GM12891 (cell line): ENCODE measurements around the gene ZC3H18.

Source experiments
- DNase-seq: peaks from one replicate; pipeline ENCODE4 v3.0.0; 2011; ENCODE audit warnings: low spot score; ENCODE audit not compliant: insufficient read length
- FAIRE-seq: peaks from 2 replicates; lab custom pipeline; 2011; peaks lifted over from hg19 to GRCh38; lab: Jason Lieb, UNC
- PAX5 ChIP-seq: IDR thresholded peaks from 2 replicates; pipeline ENCODE4 v1.6.1; 2011; ENCODE audit warnings: low read length, moderate library complexity, mild to moderate bottlenecking; ENCODE audit not compliant: insufficient read depth, severe bottlenecking
- POLR2A ChIP-seq: IDR thresholded peaks from 2 replicates; pipeline ENCODE4 v1.6.1; 2011; ENCODE audit warnings: low read depth, low read length, control low read depth
- POLR2AphosphoS5 ChIP-seq: IDR thresholded peaks from 2 replicates; pipeline ENCODE4 v1.6.1; 2011; ENCODE audit warnings: low read depth, low read length, control low read depth
- POU2F2 ChIP-seq: IDR thresholded peaks from 2 replicates; pipeline ENCODE4 v1.6.1; 2011; ENCODE audit warnings: low read depth, mild to moderate bottlenecking, control low read depth, low read length, moderate library complexity
- SPI1 ChIP-seq: IDR thresholded peaks from 2 replicates; pipeline ENCODE4 v1.6.1; 2011; ENCODE audit warnings: low read depth, low read length, control low read depth
- TAF1 ChIP-seq: IDR thresholded peaks from 2 replicates; pipeline ENCODE4 v1.6.1; 2011; ENCODE audit warnings: low read depth, low read length, control low read depth

Gene ZC3H18

DNA sequence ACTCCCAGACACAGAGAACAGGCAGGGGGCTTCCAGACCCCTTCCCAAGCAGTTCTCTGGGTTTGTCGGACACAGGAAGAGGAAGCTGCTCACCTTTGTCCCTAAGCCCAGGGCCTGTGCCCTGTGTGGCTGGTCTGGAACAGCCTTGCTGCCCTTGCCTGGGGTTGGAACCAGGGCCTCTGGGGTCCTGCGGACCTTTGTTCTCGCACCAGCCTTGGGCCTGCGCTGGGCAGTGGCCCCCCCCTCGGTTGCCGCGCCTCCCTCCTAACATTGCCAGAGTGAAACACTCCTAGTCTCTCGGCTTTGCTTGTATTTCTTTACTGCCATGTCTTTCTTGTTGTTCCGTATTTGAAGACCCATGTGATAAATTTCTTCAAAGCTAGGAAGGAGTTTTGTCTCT is 59.6 kb downstream of the ZC3H18 start:
- no peak for FAIRE-seq
- DNase-seq = no peak
- TF ChIP-seq POLR2AphosphoS5 (no peak), SPI1 (no peak), POU2F2 (no peak), POLR2A (no peak), TAF1 (no peak), PAX5 (no peak)

GRCh38 chr16:88630433-88630832 is 60.2 kb downstream of the ZC3H18 start:
- DNase-seq (no peak), FAIRE-seq (no peak)
- no peak for TF ChIP-seq SPI1

DNA sequence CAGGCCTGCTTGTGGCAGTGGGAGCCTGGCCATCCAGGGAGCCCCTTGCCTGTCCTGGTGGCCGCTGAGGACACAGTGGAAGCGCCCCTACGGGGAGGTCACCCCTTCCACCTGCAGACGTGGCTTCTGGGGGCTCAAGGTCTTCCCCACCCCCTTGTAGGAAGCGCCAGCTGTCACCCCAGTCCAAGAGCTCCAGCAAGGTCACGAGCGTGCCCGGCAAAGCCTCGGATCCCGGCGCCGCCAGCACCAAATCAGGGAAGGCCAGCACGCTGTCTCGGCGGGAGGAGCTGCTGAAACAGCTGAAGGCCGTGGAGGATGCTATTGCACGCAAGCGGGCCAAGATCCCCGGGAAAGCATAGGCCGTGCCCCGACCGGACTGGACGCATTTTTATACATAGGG is 60.7 kb downstream of the ZC3H18 start:
- TF ChIP-seq POU2F2 (no peak), TAF1 (no peak), PAX5 (no peak), SPI1 (no peak), POLR2A (no peak), POLR2AphosphoS5 (no peak)
- FAIRE-seq (no peak), DNase-seq (no peak)

- no peak for DNase-seq
- FAIRE-seq = no peak
- TF ChIP-seq POU2F2 (no peak), POLR2AphosphoS5 (no peak), TAF1 (no peak)
These were observed 61.2 kb downstream of the ZC3H18 start for GRCh38 chr16:88631384-88631783.

DNA sequence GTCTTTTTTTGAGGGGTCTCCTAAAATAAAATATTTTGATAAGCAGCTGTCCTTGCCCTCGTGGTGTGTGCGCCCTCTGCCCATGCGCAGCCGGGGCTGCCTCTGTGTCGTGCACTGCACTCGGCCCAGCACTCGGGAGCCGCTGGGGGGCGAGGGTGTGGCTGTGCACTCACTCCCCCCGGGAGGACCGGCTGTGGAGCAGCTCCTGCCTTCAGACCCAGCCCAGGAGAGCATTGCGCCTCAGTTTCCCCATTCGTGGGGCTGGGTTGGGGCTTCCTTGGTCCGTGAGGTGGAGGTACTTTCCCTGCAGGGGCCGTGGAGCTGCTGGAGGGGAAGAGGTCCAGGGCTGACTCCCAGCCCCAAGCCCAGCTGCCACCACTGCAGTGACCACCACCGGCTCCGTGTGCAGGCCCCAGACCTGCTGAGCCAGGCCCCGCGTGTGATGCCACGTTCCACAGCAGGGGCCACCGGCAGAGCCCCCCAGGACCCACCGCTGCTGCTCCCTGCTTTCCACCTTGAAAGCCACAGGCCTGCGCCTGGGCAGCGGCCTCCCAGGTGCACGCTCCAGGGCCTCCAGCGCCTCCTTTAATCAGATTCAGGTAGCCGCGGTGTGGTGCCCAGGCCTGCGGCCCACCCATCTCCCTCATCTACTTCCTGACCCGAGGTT is 61.9 kb downstream of the ZC3H18 start:
- TF ChIP-seq PAX5 (no peak), POU2F2 (no peak), SPI1 (no peak), POLR2AphosphoS5 (no peak), POLR2A (no peak), TAF1 (no peak)
- DNase-seq (no peak), FAIRE-seq (no peak)

DNA sequence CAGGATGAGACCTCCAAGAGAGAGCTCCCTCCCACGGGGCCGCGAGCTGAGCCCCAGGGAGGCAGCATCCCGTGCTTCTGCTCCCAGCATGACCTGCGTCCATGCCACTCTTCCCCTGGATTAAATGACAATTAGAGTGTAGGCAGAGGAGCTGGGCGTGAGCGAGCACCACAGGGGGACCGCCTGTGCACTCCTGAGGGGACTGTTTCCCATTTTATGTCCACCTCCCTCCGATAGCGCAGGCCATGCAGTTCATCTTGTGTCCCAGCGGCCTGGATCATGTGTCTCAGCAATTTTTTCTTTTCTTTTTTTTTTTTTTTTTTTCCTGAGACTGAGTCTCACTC is 62.4 kb downstream of the ZC3H18 start:
- no peak for FAIRE-seq
- DNase-seq = no peak
- no peak for TF ChIP-seq TAF1
- TF ChIP-seq SPI1 = no peak
- no peak for TF ChIP-seq POLR2AphosphoS5
- TF ChIP-seq PAX5 = no peak
- no peak for TF ChIP-seq POU2F2
- TF ChIP-seq POLR2A = no peak

- TF ChIP-seq POLR2A (no peak), TAF1 (no peak)
- FAIRE-seq (no peak), DNase-seq (peak; percentile 66)
These were observed 63.5 kb downstream of the ZC3H18 start for GRCh38 chr16:88633684-88634140.

DNA sequence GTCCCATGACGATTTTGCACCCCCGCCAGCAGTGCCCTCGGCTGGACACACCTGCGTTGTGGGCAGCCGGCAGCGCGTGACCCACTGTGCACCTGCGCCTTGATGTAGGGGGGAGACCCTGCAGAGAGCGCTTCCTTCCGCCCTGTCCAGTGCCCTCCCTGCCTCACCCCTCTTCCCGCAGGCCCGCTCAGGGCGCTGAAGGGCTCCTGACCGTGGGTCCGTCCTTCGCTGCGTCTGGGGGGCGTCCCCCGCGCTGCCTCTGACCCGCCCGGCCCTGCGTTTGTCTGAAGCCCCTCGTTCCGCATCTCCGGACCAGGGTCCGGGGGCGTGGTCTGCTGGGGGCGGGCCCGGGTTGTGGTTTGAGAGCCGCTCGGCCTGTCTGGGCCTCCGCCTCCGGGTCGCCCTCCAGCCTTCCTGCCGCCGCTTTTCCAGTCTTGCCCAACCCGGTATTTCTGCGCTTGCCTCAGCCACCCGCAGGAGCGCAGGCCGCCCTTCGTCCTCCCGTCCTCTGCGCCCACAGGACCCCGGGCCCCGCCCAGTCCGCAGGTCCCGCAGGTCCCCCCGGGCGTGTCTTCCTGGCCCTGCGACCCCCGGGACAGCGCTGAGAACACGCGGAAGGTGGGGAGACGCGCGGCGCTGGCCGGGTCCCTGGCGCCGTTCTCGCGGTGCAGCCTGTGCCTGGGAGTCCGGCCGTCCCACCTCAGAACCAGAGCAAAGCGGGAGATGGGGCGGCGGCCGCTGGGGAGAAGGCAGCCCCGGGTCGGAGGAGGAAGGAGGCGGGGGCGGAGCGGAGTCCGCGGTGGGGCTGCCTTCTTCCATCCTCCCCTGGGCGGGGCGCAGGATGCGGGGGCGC is 64.2 kb downstream of the ZC3H18 start:
- TF ChIP-seq POLR2AphosphoS5 (no peak), SPI1 (0 out of 2 replicates have a peak, but pooled peaks have one; percentile 7), PAX5 (no peak)
- FAIRE-seq (peak; percentile 95), DNase-seq (peak; percentile 82)

- TF ChIP-seq POU2F2 (no peak), SPI1 (no peak)
- DNase-seq = no peak
- FAIRE-seq = no peak
These were observed 64.9 kb downstream of the ZC3H18 start for GRCh38 chr16:88634994-88635670.

DNA sequence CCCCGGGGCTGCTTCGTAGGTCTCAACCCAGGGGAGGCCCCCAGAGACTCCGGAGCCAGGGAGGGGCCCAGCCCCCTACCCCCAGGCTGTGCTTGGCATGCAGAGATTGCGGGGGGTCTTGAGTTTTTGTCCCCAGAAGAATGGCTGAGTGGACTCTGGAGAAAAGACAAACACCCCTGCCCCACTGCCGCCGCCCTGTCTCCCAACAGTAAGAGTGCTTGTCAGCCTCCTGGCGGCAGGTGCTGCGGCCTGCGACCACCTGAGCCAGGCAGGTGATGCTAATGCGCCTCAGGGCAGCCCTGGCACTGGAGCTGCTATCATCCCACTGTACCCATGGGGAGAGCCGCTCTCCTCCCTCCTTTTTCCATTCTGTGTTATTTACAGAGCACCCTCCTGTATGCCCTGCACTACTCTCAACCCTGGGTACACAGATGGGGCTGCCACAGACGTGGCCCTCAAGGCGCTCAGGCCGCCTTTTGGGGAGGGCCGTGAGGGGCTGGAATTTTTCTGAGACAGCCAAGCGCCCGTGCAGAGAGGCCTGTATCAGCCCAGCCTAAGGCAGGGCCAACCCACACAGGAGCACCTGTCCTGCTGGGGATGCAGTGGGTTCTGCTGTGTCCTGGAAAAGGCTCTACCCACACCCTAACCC is 65.6 kb downstream of the ZC3H18 start:
- TF ChIP-seq POLR2A (no peak), TAF1 (no peak)
- FAIRE-seq (no peak), DNase-seq (no peak)
